C4-2B (cell line): ENCODE data around the gene SKOR1.

Source experiments
- CTCF ChIP-seq: fragments of 450-650 bp; conservative IDR thresholded peaks from 2 replicates; pipeline ENCODE4 v1.5.1; 2017; ENCODE audit warnings: mild to moderate bottlenecking
- ZFX ChIP-seq: fragments of 450-650 bp; IDR thresholded peaks from 2 replicates; pipeline ENCODE4 v1.6.1; 2017

- TF ChIP-seq CTCF (no peak), ZFX (no peak)
These were observed 5.7 kb upstream of the SKOR1 start for GRCh38 chr15:67819636-67820035.
